Measurements from ENCODE around the gene FOXD1. TPM values are rescaled to one million over a fixed set of nuclear protein-coding genes. Genes with fewer than 3 reads are reported as not detected.
"Not testable (repeated sequence)": the region's sequence is repeated elsewhere in the genome, so short reads cannot be mapped to it uniquely, and the experiment has no call there.

FOXD1 gene
- total RNA-seq, 1 experiment from 2014 or later: 50.9 TPM

- no peak for TF ChIP-seq CTCF (IDR thresholded peaks at IDR 0.05; ENCODE audit: unreplicated experiment)
- ChIA-PET CTCF (interaction anchor here (0.6 to 1.0 kb wide), 2 partner anchors 19 to 137 kb away, joined by 3 to 5 read pairs; no protein-coding TSS in a partner anchor), POLR2A (interaction anchor here (2.1 kb wide), 1 partner anchor 29 kb away, joined by 6 read pairs; the partner anchor contains the start of gene BTF3)
- DNase-seq (ENCODE audit: unreplicated experiment): no peak
- Mint-ChIP-seq H3K27ac (ENCODE audit: low read depth, unreplicated experiment) (no peak overlapping the region), H3K4me1 (ENCODE audit: insufficient read depth, unreplicated experiment) (no peaks in the 10 kb centered on the region), H3K9me3 (ENCODE audit: unreplicated experiment) (peaks cover 7% of the 10 kb centered on the region), H3K36me3 (ENCODE audit: insufficient read depth, unreplicated experiment) (no peaks in the 10 kb centered on the region), H3K27me3 (ENCODE audit: insufficient read depth, unreplicated experiment) (no peaks in the 10 kb centered on the region), H3K4me3 (ENCODE audit: unreplicated experiment) (no peak overlapping the region)
- BruUV-seq (replicated peaks): no TSS peak
- intact Hi-C loops (cut with micrococcal nuclease): no loop called here
Observed at GRCh38 chr5:73469878-73470277, 21.3 kb upstream of the FOXD1 start.

- H3K27me3 Mint-ChIP-seq (ENCODE audit: insufficient read depth, unreplicated experiment); H3K4me1 Mint-ChIP-seq (ENCODE audit: insufficient read depth, unreplicated experiment); H3K36me3 Mint-ChIP-seq (ENCODE audit: insufficient read depth, unreplicated experiment); CTCF ChIA-PET; intact Hi-C loops (cut with micrococcal nuclease); H3K27ac Mint-ChIP-seq (ENCODE audit: low read depth, unreplicated experiment); H3K9me3 Mint-ChIP-seq (ENCODE audit: unreplicated experiment); H3K4me3 Mint-ChIP-seq (ENCODE audit: unreplicated experiment); BruUV-seq (replicated peaks); DNase-seq (ENCODE audit: unreplicated experiment); POLR2A ChIA-PET: not testable (repeated sequence)
Observed at GRCh38 chr5:73468638-73469037, 20.1 kb upstream of the FOXD1 start.

- no peak overlapping the region for H3K4me3 Mint-ChIP-seq (ENCODE audit: unreplicated experiment)
- H3K27me3 Mint-ChIP-seq (ENCODE audit: insufficient read depth, unreplicated experiment): no peaks in the 10 kb centered on the region
- no peak for TF ChIP-seq CTCF (IDR thresholded peaks at IDR 0.05; ENCODE audit: unreplicated experiment)
- ChIA-PET CTCF (interaction anchor here (0.8 to 2.0 kb wide), 4 partner anchors 8 to 248 kb away, joined by 3 to 8 read pairs (median 6); no protein-coding TSS in a partner anchor), POLR2A (interaction anchor here (0.6 to 1.6 kb wide), 3 partner anchors 33 to 246 kb away, joined by 3 to 4 read pairs (median 3); partner anchors contain the start of gene BTF3)
- DNase-seq (ENCODE audit: unreplicated experiment): no peak
- H3K9me3 Mint-ChIP-seq (ENCODE audit: unreplicated experiment): peaks cover 7% of the 10 kb centered on the region
- intact Hi-C loops (cut with micrococcal nuclease): no loop called here
- no TSS peak for BruUV-seq (replicated peaks)
- H3K4me1 Mint-ChIP-seq (ENCODE audit: insufficient read depth, unreplicated experiment): no peaks in the 10 kb centered on the region
- no peak overlapping the region for H3K27ac Mint-ChIP-seq (ENCODE audit: low read depth, unreplicated experiment)
- H3K36me3 Mint-ChIP-seq (ENCODE audit: insufficient read depth, unreplicated experiment): no peaks in the 10 kb centered on the region
Observed at GRCh38 chr5:73464016-73464745, 15.6 kb upstream of the FOXD1 start.

GRCh38 chr5:73460133-73460532 lies 11.6 kb upstream of the FOXD1 start:
- no peaks in the 10 kb centered on the region for H3K4me1 Mint-ChIP-seq (ENCODE audit: insufficient read depth, unreplicated experiment)
- CTCF ChIA-PET: interaction anchor here (1.1 kb wide), 2 partner anchors 9 to 60 kb away, joined by 3 to 6 read pairs; no protein-coding TSS in a partner anchor
- no peak for DNase-seq (ENCODE audit: unreplicated experiment)
- no peak for TF ChIP-seq CTCF (IDR thresholded peaks at IDR 0.05; ENCODE audit: unreplicated experiment)
- no TSS peak for BruUV-seq (replicated peaks)
- no peak overlapping the region for H3K27ac Mint-ChIP-seq (ENCODE audit: low read depth, unreplicated experiment)
- H3K9me3 Mint-ChIP-seq (ENCODE audit: unreplicated experiment): no peaks in the 10 kb centered on the region
- intact Hi-C loops (cut with micrococcal nuclease): no loop called here
- H3K27me3 Mint-ChIP-seq (ENCODE audit: insufficient read depth, unreplicated experiment): no peaks in the 10 kb centered on the region
- no peak overlapping the region for H3K4me3 Mint-ChIP-seq (ENCODE audit: unreplicated experiment)
- H3K36me3 Mint-ChIP-seq (ENCODE audit: insufficient read depth, unreplicated experiment): no peaks in the 10 kb centered on the region
- POLR2A ChIA-PET: interaction anchor here (1.3 to 1.4 kb wide), 2 partner anchors 38 to 39 kb away, joined by 3 read pairs; partner anchors contain the start of gene BTF3
